Measurements from ENCODE around the gene C8A. TPM values are rescaled to one million over a fixed set of nuclear protein-coding genes. Genes with fewer than 3 reads are reported as not detected.

Gene C8A
- total RNA-seq, 4 donors from 2014 or later = not detected

DNA sequence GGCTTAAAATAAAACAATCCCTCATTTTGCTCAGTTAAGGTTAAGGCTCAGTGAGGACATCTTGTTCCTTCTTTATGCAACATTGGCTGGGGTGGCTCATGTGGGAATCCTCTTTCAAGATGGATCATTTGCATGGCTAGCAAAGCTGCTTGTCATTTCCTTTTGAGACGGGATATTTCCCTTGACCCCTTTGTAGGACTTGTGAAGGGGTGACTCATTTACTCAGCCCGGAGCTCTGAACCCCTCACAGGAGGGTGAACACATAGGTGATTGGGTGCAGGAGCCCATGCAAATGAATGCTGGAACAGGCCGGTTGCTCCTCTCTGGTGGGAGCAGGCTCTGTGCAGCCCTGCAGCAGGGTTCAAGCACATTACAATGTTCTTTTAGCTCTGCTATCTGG, 15.8 kb upstream of the C8A start:
- DNase-seq (ENCODE audit: low spot score in 2 of 2) = peak in 1 of 2 donors; percentile 56
- intact Hi-C loops (cut with DNase I; ENCODE audit: low total_unique reads) = no loop called here
- TF ChIP-seq, protein P1, sequence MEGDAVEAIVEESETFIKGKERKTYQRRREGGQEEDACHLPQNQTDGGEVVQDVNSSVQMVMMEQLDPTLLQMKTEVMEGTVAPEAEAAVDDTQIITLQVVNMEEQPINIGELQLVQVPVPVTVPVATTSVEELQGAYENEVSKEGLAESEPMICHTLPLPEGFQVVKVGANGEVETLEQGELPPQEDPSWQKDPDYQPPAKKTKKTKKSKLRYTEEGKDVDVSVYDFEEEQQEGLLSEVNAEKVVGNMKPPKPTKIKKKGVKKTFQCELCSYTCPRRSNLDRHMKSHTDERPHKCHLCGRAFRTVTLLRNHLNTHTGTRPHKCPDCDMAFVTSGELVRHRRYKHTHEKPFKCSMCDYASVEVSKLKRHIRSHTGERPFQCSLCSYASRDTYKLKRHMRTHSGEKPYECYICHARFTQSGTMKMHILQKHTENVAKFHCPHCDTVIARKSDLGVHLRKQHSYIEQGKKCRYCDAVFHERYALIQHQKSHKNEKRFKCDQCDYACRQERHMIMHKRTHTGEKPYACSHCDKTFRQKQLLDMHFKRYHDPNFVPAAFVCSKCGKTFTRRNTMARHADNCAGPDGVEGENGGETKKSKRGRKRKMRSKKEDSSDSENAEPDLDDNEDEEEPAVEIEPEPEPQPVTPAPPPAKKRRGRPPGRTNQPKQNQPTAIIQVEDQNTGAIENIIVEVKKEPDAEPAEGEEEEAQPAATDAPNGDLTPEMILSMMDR (IDR thresholded peaks at IDR 0.05) = no peak
- TF ChIP-seq POLR2A (IDR thresholded peaks at IDR 0.05) = no peak
- no peak overlapping the region for H3K4me3 ChIP-seq (ENCODE audit: low read depth, poor library complexity, severe bottlenecking)
- WGBS, 2 donors = 66 to 80% methylated on average over 3 of the region's 3 CpGs

DNA sequence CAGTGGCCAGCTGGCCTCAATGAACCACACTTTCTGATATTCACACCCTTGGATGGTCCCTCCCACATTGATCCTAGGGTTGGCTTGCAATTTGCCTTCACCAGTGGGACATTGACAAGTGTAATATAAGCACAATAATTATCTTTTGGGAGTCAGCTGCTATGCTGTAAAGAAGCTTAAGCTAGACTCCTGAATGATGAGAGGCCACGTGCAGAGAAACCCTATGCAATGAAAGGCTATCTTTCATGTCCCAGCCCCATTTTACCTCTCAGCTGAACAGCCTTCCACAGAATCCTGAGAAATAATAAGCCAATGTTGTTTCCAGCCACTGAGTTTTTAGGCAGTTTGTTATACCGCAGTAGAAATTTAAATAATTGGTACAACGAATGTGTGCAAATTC, 11.1 kb upstream of the C8A start:
- 83 to 90% methylated on average over 3 of the region's 3 CpGs for WGBS, 2 donors
- DNase-seq (ENCODE audit: low spot score in 2 of 2) = no peak
- intact Hi-C loops (cut with DNase I; ENCODE audit: low total_unique reads) = no loop called here
- no peak overlapping the region for H3K4me3 ChIP-seq (ENCODE audit: low read depth, poor library complexity, severe bottlenecking)
- TF ChIP-seq, protein P1 (IDR thresholded peaks at IDR 0.05) = no peak
- no peak for TF ChIP-seq POLR2A (IDR thresholded peaks at IDR 0.05)

DNA sequence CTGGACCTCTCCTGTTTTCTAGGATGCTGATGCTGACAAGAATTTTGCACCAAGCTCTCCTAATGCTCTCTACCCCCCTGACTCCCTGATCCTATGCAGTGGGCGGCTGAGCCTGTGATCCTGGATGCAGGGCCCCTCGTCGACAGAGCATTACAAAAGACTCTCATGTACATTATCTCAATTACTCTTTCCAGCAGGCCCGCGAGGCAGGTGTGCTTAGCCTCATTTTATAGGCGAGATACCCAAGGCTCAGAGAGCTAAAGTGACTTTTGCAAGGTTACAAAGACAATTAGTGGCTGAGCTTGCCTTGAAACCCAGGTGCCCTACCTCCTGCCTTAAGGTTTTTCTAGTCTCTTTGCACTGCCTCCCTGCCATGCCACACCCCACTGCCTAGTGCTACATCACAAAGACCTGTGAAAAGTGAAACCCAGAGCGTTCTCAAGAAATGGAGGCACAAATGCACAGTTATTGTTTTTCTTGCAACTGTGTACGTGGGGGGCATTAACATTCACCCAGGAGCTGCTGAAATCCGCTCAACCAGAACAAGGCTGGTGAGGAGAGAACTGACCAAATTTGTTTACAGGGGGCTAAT, 10.0 kb upstream of the C8A start:
- no peak for DNase-seq (ENCODE audit: low spot score in 2 of 2)
- TF ChIP-seq POLR2A (IDR thresholded peaks at IDR 0.05) = no peak
- TF ChIP-seq, protein P1 (IDR thresholded peaks at IDR 0.05) = no peak
- intact Hi-C loops (cut with DNase I; ENCODE audit: low total_unique reads) = no loop called here
- 65 to 75% methylated on average over 9 of the region's 9 CpGs for WGBS, 2 donors
- H3K4me3 ChIP-seq (ENCODE audit: low read depth, poor library complexity, severe bottlenecking) = no peak overlapping the region

DNA sequence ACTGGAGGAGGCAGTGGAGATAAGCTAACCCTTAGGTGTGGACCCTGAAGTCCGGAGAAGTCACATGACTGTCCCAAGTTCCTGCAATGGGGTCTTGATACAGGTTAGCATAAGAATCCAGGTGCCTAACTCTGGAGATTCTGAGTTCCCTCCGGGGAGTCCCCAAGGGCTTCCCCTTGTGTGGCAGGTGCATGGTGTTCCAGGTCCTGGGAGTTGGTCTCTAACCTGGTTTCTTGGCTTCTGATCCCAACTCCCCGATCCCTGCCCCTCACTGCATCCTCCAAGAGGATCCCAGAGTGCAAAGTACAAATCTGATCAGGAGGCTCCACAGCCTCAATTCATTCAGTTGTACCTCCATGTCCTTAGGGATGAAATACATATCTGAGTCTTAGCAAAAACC, 9.3 kb upstream of the C8A start:
- DNase-seq (ENCODE audit: low spot score in 2 of 2) = no peak
- intact Hi-C loops (cut with DNase I; ENCODE audit: low total_unique reads) = no loop called here
- no peak overlapping the region for H3K4me3 ChIP-seq (ENCODE audit: low read depth, poor library complexity, severe bottlenecking)
- no peak for TF ChIP-seq POLR2A (IDR thresholded peaks at IDR 0.05)
- TF ChIP-seq, protein P1 (IDR thresholded peaks at IDR 0.05) = no peak
- 84 to 88% methylated on average over 3 of the region's 3 CpGs for WGBS, 2 donors

DNA sequence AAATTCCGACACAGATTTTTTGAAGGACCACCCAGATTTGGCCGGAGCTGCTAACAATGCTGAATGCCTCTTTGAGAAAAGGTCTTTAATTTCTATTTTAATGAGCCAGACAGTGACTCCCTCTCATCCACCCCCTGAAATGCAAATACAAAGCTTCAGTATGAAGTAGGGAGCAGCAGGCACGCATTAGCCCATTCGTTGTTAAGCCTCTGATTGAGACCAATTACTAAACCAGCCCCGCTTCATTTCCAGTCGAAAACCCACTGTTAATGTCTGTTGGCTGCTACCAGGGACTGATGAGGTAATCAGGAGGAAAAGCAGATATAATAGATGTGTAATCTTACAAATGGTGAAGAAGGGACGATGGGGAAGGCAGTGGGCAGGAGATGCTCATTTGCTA, 4.8 kb upstream of the C8A start:
- no peak for TF ChIP-seq POLR2A (IDR thresholded peaks at IDR 0.05)
- TF ChIP-seq, protein P1 (IDR thresholded peaks at IDR 0.05) = no peak
- 67 to 68% methylated on average over 7 of the region's 7 CpGs for WGBS, 2 donors
- no peak overlapping the region for H3K4me3 ChIP-seq (ENCODE audit: low read depth, poor library complexity, severe bottlenecking)
- intact Hi-C loops (cut with DNase I; ENCODE audit: low total_unique reads) = no loop called here
- DNase-seq (ENCODE audit: low spot score in 2 of 2) = no peak

DNA sequence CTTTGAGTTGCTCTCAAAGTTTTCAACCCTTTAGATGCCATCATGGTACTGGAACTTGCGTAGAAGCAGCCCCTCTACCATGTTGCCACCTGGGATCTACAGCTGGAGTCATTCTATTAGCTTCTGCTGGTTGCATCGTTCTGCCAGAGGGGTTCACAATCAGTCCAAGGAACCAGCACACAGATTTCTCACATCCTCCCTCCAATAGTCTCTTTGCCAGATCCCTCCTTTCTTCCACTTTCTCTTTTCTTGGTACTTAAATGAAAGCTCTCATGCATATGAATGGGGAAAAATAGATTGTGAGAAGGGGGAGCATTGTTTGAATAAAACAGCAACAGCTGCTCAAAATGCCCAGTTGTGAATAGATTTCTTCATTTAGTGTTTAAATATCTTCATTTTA, 4.2 kb upstream of the C8A start:
- no peak overlapping the region for H3K4me3 ChIP-seq (ENCODE audit: low read depth, poor library complexity, severe bottlenecking)
- TF ChIP-seq, protein P1 (IDR thresholded peaks at IDR 0.05) = no peak
- no peak for TF ChIP-seq POLR2A (IDR thresholded peaks at IDR 0.05)
- 91 to 93% methylated on average over 2 of the region's 2 CpGs for WGBS, 2 donors
- intact Hi-C loops (cut with DNase I; ENCODE audit: low total_unique reads) = no loop called here
- DNase-seq (ENCODE audit: low spot score in 2 of 2) = no peak

All from lower leg skin (tissue), 4 donors.